Measurements from ENCODE around the gene ATP8B4.

ATP8B4 gene

GRCh38 chr15:49826640-49827234, 292.3 kb downstream of the ATP8B4 start:
- FAIRE-seq (no peak), DNase-seq (ENCODE audit: insufficient read length, low spot score) (no peak)

GRCh38 chr15:49824775-49825099, 294.3 kb downstream of the ATP8B4 start:
- FAIRE-seq (no peak), DNase-seq (ENCODE audit: insufficient read length, low spot score) (no peak)

GRCh38 chr15:49823987-49824774, 294.9 kb downstream of the ATP8B4 start:
- FAIRE-seq = no peak
- no peak for DNase-seq (ENCODE audit: insufficient read length, low spot score)

- no peak for FAIRE-seq
- DNase-seq (ENCODE audit: insufficient read length, low spot score) = no peak
Observed at GRCh38 chr15:49817100-49817499, 301.9 kb downstream of the ATP8B4 start.

GRCh38 chr15:49815950-49816349, 303.1 kb downstream of the ATP8B4 start:
- DNase-seq (ENCODE audit: insufficient read length, low spot score) = peak; percentile 4
- no peak for FAIRE-seq

- FAIRE-seq (no peak), DNase-seq (ENCODE audit: insufficient read length, low spot score) (no peak)
Observed at GRCh38 chr15:49815526-49815925, 303.5 kb downstream of the ATP8B4 start.

- FAIRE-seq = no peak
- no peak for DNase-seq (ENCODE audit: insufficient read length, low spot score)
Observed at GRCh38 chr15:49814709-49815108, 304.3 kb downstream of the ATP8B4 start.

- DNase-seq (ENCODE audit: insufficient read length, low spot score) (no peak), FAIRE-seq (no peak)
Observed at GRCh38 chr15:49813625-49814024, 305.4 kb downstream of the ATP8B4 start.

GRCh38 chr15:49810720-49811119, 308.3 kb downstream of the ATP8B4 start:
- DNase-seq (ENCODE audit: insufficient read length, low spot score) = no peak
- no peak for FAIRE-seq

GRCh38 chr15:49809894-49810609, 309.0 kb downstream of the ATP8B4 start:
- no peak for FAIRE-seq

GRCh38 chr15:49808341-49808740, 310.7 kb downstream of the ATP8B4 start:
- no peak for FAIRE-seq
- no peak for DNase-seq (ENCODE audit: insufficient read length, low spot score)

More at GRCh38 chr15:49809894-49810609, 309.0 kb downstream of the ATP8B4 start:
- DNase-seq (ENCODE audit: insufficient read length, low spot score) = no peak
